SK-N-SH (cell line): Measurements from ENCODE around the gene MRPL55. TPM values are rescaled to one million over a fixed set of nuclear protein-coding genes. Genes with fewer than 3 reads are reported as not detected.
A peak's percentile ranks its signal among the peaks of the same experiment; 100 is the strongest.

Experiments
- CTCF ChIA-PET: fragments of 300-600, 350-600 bp; formaldehyde crosslinking; extraction: SDS; loops from one replicate; lab custom pipeline; 2021; lab: Yijun Ruan, JAX
- POLR2A ChIA-PET: fragments of 350-600 bp; sonication (Branson Sonifier 250); formaldehyde crosslinking; extraction: SDS; loops from one replicate; lab custom pipeline; 2020; ENCODE audit warnings: antibody characterized with exemption, inconsistent platforms; lab: Yijun Ruan, JAX
- DNase-seq: peaks from one replicate; pipeline ENCODE4 v3.0.0; 2012
- H2AFZ ChIP-seq: fragments of 200-600 bp; sonication (generic); 2 replicates; pipeline ENCODE4 v1.8.1; 2016; ENCODE audit warnings: antibody characterized with exemption, mild to moderate bottlenecking, low read depth
- H3F3A ChIP-seq: fragments of 200-600 bp; sonication (generic); replicated peaks from 2 replicates; pipeline ENCODE3; 2016; ENCODE audit warnings: antibody characterized with exemption, mild to moderate bottlenecking; ENCODE audit not compliant: insufficient read depth
- H3K27ac ChIP-seq, 2 experiments: fragments of 200-500 bp in 1 of 2; fragments of 200-600 bp in 1 of 2; sonication (Bioruptor generic) in 1 of 2; sonication (generic), shearing (Covaris generic) in 1 of 2; 2 replicates each; pipeline versions ENCODE4 v1.5.1 to v1.6.1; 2014 to 2016; ENCODE audit warnings: low read depth in 2 of 2, inconsistent platforms in 1 of 2, low read length in 1 of 2, mild to moderate bottlenecking in 1 of 2, mixed read lengths in 1 of 2
- H3K27me3 ChIP-seq: fragments of 200-600 bp; sonication (generic), shearing (Covaris generic); 2 replicates; pipeline ENCODE4 v1.6.1; 2016; ENCODE audit warnings: mixed run types; ENCODE audit not compliant: insufficient read depth
- H3K36me3 ChIP-seq, 2 experiments: fragments of 200-500 bp in 1 of 2; fragments of 200-600 bp in 1 of 2; sonication (Bioruptor generic) in 1 of 2; sonication (generic) in 1 of 2; replicated peaks in 1 of 2; 2 replicates each; pipeline versions ENCODE3 to v1.5.1; 2014 to 2016; ENCODE audit warnings: low read length in 1 of 2, mild to moderate bottlenecking in 1 of 2; ENCODE audit not compliant: insufficient read depth in 2 of 2, control insufficient read depth in 1 of 2
- H3K4me1 ChIP-seq, 2 experiments: fragments of 200-500 bp in 1 of 2; fragments of 200-600 bp in 1 of 2; sonication (Bioruptor generic) in 1 of 2; sonication (generic), shearing (Covaris generic) in 1 of 2; 2 replicates each; pipeline versions ENCODE4 v1.5.1 to v1.6.1; 2014 to 2016; ENCODE audit warnings: low read depth in 1 of 2, low read length in 1 of 2, mixed run types in 1 of 2; ENCODE audit not compliant: insufficient read depth in 2 of 2, control insufficient read depth in 1 of 2
- H3K4me2 ChIP-seq: fragments of 200-600 bp; sonication (generic), shearing (Covaris generic); 2 replicates; pipeline ENCODE4 v1.6.1; 2017; ENCODE audit warnings: mixed run types
- H3K4me3 ChIP-seq, 2 experiments: fragments of 200-500 bp in 1 of 2; fragments of 200-600 bp in 1 of 2; sonication (Bioruptor generic) in 1 of 2; sonication (generic), shearing (Covaris generic) in 1 of 2; 2 replicates each; pipeline versions ENCODE4 v1.5.1 to v1.8.1; 2014 to 2016; ENCODE audit warnings: low read depth in 2 of 2, inconsistent platforms in 1 of 2, low read length in 1 of 2, mild to moderate bottlenecking in 1 of 2, mixed read lengths in 1 of 2, moderate library complexity in 1 of 2
- H3K79me2 ChIP-seq: fragments of 200-600 bp; sonication (generic); 2 replicates; pipeline ENCODE4 v1.8.1; 2017; ENCODE audit warnings: mild to moderate bottlenecking; ENCODE audit not compliant: insufficient read depth
- H3K9ac ChIP-seq: fragments of 200-600 bp; sonication (generic); 2 replicates; pipeline ENCODE4 v1.6.1; 2017; ENCODE audit warnings: mixed run types
- H3K9me2 ChIP-seq: fragments of 200-600 bp; sonication (generic); 2 replicates; pipeline ENCODE4 v1.6.1; 2017; ENCODE audit warnings: mixed run types
- H3K9me3 ChIP-seq: fragments of 200-600 bp; sonication (generic); 2 replicates; pipeline ENCODE4 v1.6.1; 2017; ENCODE audit warnings: mixed run types, mild to moderate bottlenecking, moderate library complexity
- H4K20me1 ChIP-seq: fragments of 200-600 bp; sonication (generic); 2 replicates; pipeline ENCODE4 v1.6.1; 2017; ENCODE audit warnings: mild to moderate bottlenecking, mixed run types; ENCODE audit not compliant: insufficient read depth
- CHD2 ChIP-seq: fragments of 150-350 bp; IDR thresholded peaks from 2 replicates; pipeline ENCODE4 v1.6.1; 2018; ENCODE audit warnings: low read length; ENCODE audit not compliant: partially characterized antibody
- FOSL2 ChIP-seq: IDR thresholded peaks from 2 replicates; pipeline ENCODE4 v1.4.0; 2012; ENCODE audit warnings: low read depth, mild to moderate bottlenecking, moderate library complexity, borderline replicate concordance
- FOXM1 ChIP-seq: IDR thresholded peaks from 2 replicates; pipeline ENCODE4 v1.4.0; 2012; ENCODE audit warnings: low read depth, mild to moderate bottlenecking
- IRF3 ChIP-seq: fragments of 150-350 bp; IDR thresholded peaks from 2 replicates; pipeline ENCODE4 v1.6.1; 2016; ENCODE audit warnings: mild to moderate bottlenecking, low read depth, low read length
- JUND ChIP-seq: IDR thresholded peaks from 2 replicates; pipeline ENCODE4 v1.4.0; 2012
- NRF1 ChIP-seq: IDR thresholded peaks from 2 replicates; pipeline ENCODE4 v1.6.1; 2012; ENCODE audit warnings: low read depth, mild to moderate bottlenecking, low read length
- RAD21 ChIP-seq: IDR thresholded peaks from 2 replicates; pipeline ENCODE4 v1.6.1; 2012; ENCODE audit warnings: mild to moderate bottlenecking, low read length
- RXRA ChIP-seq: IDR thresholded peaks from 2 replicates; pipeline ENCODE4 v1.4.0; 2012; ENCODE audit warnings: low read depth, mild to moderate bottlenecking, borderline replicate concordance
- SMC3 ChIP-seq: IDR thresholded peaks from 2 replicates; pipeline ENCODE4 v1.6.1; 2012; ENCODE audit warnings: low read depth, low read length, improper control_type of control experiment
- TCF12 ChIP-seq: IDR thresholded peaks from 2 replicates; pipeline ENCODE4 v1.4.0; 2012
- TEAD4 ChIP-seq: IDR thresholded peaks from 2 replicates; pipeline ENCODE4 v1.4.0; 2012; ENCODE audit warnings: mild to moderate bottlenecking, borderline replicate concordance; ENCODE audit not compliant: insufficient read depth
- USF2 ChIP-seq: fragments of 150-350 bp; IDR thresholded peaks from 2 replicates; pipeline ENCODE4 v1.6.1; 2017; ENCODE audit warnings: antibody characterized with exemption, low read length, low read depth, borderline replicate concordance
- YY1 ChIP-seq: IDR thresholded peaks from 2 replicates; pipeline ENCODE4 v1.4.0; 2012; ENCODE audit warnings: low read depth, mild to moderate bottlenecking
- WGBS: methylation state at CpG from one replicate; pipeline ENCODE4 v1.1.6; 2017; ENCODE audit warnings: low lambda C conversion rate; 5-methylcytosine and 5-hydroxymethylcytosine counted together
- polyA plus RNA-seq, 3 experiments: library from polyadenylated mRNA; depleted of rRNA; stranded (reverse); fragments of >200 nt; gene quantifications; 2 replicates each; pipeline ENCODE4 v1.2.3, GENCODE V29; 2012

Gene MRPL55
- polyA plus RNA-seq, 1 of the 3 experiments (the other 2 are of a cell fraction), result 75.3 TPM

GRCh38 chr1:228060458-228061190, 48.5 kb downstream of the MRPL55 start:
- Histone ChIP-seq H3K9ac (no peak overlapping the region), H3K4me1 (peaks cover 0 to 3% of the 10 kb centered on the region in 2 experiments; a peak in 2 of 4 replicates), H3K4me3 (peak overlapping the region; percentile 19 to 41; a peak in 2 of 4 replicates), H3K9me2 (no peaks in the 10 kb centered on the region), H4K20me1 (no peaks in the 10 kb centered on the region), H3K4me2 (peak overlapping the region; percentile 62), H3K27ac (no peak overlapping the region), H3K9me3 (no peaks in the 10 kb centered on the region), H3F3A (peaks cover 3% of the 10 kb centered on the region), H3K79me2 (no peaks in the 10 kb centered on the region), H3K36me3 (no peaks in the 10 kb centered on the region), H3K27me3 (peaks cover 29% of the 10 kb centered on the region; the same call in 1 of the 2 replicates), H2AFZ (peak overlapping the region; percentile 51; the same call in 1 of the 2 replicates)
- CTCF ChIA-PET, result interaction anchor here (1.4 to 2.4 kb wide), 3 partner anchors 16 to 61 kb away, joined by 4 to 6 read pairs (median 6); no protein-coding TSS in a partner anchor
- WGBS, result 29% methylated on average over 17 of the region's 34 CpGs
- no peak for TF ChIP-seq FOXM1
- TF ChIP-seq FOSL2, result no peak
- no peak for TF ChIP-seq TEAD4
- no peak for TF ChIP-seq IRF3
- TF ChIP-seq TCF12, result no peak
- TF ChIP-seq CHD2, result no peak
- TF ChIP-seq YY1, result no peak
- no peak for TF ChIP-seq USF2
- DNase-seq, result peak; percentile 52
- POLR2A ChIA-PET, result interaction anchor here (1.3 kb wide), 1 partner anchor 22 kb away, joined by 3 read pairs; the partner anchor contains the start of gene ARF1

- H3K4me2 ChIP-seq, result peak overlapping the region; percentile 62; the same call in 1 of the 2 replicates
- WGBS, result 2% methylated on average over 19 of the region's 33 CpGs
- POLR2A ChIA-PET, result interaction anchor here (1.3 kb wide), 1 partner anchor 23 kb away, joined by 3 read pairs; the partner anchor contains the start of gene ARF1
These were observed 49.3 kb downstream of the MRPL55 start for GRCh38 chr1:228059634-228060457.

More at GRCh38 chr1:228059634-228060457, 49.3 kb downstream of the MRPL55 start:
- H3F3A ChIP-seq, result peaks cover 3% of the 10 kb centered on the region
- H4K20me1 ChIP-seq, result no peaks in the 10 kb centered on the region
- no peak overlapping the region for H3K9ac ChIP-seq
- H3K4me3 ChIP-seq, result peak overlapping the region; percentile 19 to 41; a peak in 2 of 4 replicates
- no peaks in the 10 kb centered on the region for H3K9me2 ChIP-seq
- H3K9me3 ChIP-seq, result no peaks in the 10 kb centered on the region
- no peak for TF ChIP-seq SMC3
- TF ChIP-seq JUND, result no peak
- TF ChIP-seq CHD2, result no peak
- TF ChIP-seq RXRA, result no peak
- no peak for TF ChIP-seq NRF1
- no peak for TF ChIP-seq RAD21
- no peak overlapping the region for H3K27ac ChIP-seq
- H3K36me3 ChIP-seq, result no peaks in the 10 kb centered on the region
- CTCF ChIA-PET, result interaction anchor here (1.4 to 2.4 kb wide), 2 partner anchors 15 to 60 kb away, joined by 6 read pairs; no protein-coding TSS in a partner anchor
- H3K4me1 ChIP-seq, result peaks cover 0 to 3% of the 10 kb centered on the region in 2 experiments; a peak in 2 of 4 replicates
- peak overlapping the region; percentile 29; the same call in 1 of the 2 replicates for H2AFZ ChIP-seq
- H3K79me2 ChIP-seq, result no peaks in the 10 kb centered on the region
- peaks cover 29% of the 10 kb centered on the region; the same call in 1 of the 2 replicates for H3K27me3 ChIP-seq
- peak; percentile 91 for DNase-seq
